Measurements from ENCODE around the gene CPEB4.

CPEB4 gene

GRCh38 chr5:173858021-173858669 is 30.0 kb upstream of the CPEB4 start:
- no peak for DNase-seq
- in situ Hi-C loops (cut with MboI; ENCODE audit: low pct_unique_long_range_greater_than_20kb, low sequenced_read_pairs) = no loop called here

- in situ Hi-C loops (cut with MboI; ENCODE audit: low pct_unique_long_range_greater_than_20kb, low sequenced_read_pairs) = no loop called here
- no peak for DNase-seq
Observed at GRCh38 chr5:173858670-173859407, 29.3 kb upstream of the CPEB4 start.

DNA sequence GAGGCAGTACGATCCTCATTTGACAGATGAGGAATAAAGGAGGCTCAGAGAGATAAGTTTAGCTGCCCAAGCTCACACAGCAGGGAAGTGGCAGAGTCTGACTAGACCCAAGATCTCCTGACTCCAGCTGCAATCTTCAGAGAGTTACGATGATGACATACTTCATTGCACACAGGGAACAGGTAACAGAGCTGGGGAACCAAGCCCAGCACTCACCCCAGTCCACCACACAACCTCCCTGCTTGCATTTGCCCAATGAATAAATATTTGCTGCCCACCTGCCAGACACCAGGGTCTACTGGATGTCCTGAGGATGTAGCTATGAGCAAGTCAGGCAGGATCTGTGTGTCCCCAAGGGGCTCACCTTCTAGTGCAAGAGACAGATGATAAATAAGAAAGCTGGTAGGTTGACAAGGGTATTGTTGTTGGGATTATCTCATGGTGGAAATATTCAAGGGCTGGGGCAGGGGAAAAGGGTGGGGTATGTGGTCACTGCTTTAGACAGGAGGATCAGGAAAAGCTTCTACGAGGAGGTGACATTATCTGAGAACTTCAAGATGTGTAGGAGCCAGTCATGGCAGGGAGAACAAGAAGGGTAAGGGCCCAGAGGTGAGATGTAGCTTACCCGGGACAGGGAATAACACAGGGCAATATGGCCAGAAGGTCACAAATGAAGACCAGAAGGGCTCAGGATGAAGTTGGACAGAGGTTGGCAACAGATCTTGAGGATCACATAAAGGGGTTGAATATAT is 28.6 kb upstream of the CPEB4 start:
- in situ Hi-C loops (cut with MboI; ENCODE audit: low pct_unique_long_range_greater_than_20kb, low sequenced_read_pairs) = no loop called here
- no peak for DNase-seq

DNA sequence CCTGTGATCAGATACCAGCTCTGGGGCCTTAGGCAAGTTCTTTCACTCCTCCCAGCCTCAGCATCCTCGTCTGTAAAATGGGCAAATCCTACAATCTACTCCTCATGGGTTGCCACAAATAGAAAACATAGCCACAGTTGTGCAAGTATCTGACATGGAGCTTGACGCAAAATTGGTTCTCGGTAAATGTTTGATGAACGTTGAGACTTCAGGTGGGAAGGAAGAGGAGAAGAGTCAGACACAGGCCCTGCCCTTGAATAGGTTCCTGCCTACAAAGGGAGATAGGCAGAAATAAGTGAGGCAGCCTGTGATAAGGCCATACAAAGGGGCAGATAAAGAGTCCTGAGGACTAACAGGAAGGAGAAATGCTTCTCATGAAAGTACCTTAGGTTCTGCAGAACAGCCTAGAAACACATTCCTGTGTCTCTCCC is 26.1 kb upstream of the CPEB4 start:
- DNase-seq = no peak
- in situ Hi-C loops (cut with MboI; ENCODE audit: low pct_unique_long_range_greater_than_20kb, low sequenced_read_pairs) = no loop called here

- in situ Hi-C loops (cut with MboI; ENCODE audit: low pct_unique_long_range_greater_than_20kb, low sequenced_read_pairs) = no loop called here
Observed at GRCh38 chr5:173863359-173863758, 24.8 kb upstream of the CPEB4 start.

GRCh38 chr5:173864126-173865050 is 23.8 kb upstream of the CPEB4 start:
- no peak for DNase-seq
- in situ Hi-C loops (cut with MboI; ENCODE audit: low pct_unique_long_range_greater_than_20kb, low sequenced_read_pairs) = no loop called here

More at GRCh38 chr5:173863359-173863758, 24.8 kb upstream of the CPEB4 start:
- DNase-seq = no peak

DNA sequence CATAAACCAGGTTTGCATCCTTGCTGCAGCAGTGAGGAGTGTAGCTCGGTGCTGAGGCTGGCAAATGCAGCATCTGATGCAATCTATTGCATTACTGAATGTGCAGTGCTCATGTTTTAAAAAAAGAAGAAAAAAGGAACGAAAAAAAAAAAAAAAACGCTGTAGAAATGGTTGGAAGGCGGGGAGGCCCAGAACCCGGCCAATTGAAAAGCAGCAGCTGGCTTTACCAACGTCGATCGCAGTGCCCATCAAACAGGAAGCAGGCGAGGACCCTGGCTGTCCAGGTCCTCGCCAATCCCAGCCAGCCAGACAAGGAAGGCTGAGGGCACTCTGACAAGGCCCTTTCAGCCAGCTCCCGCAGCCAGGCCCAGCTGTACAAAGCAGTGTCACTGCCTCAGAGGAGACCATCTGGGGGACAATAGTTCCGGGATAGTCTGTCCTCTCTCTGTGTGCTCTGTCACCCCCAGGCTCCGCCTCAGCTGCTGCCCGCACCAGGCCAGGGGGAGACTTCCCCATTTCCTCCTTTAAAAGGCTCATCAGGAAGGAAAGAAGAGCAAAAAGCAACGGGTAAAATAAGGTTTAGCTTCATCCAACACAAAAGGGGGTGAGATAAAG is 21.8 kb upstream of the CPEB4 start:
- in situ Hi-C loops (cut with MboI; ENCODE audit: low pct_unique_long_range_greater_than_20kb, low sequenced_read_pairs) = no loop called here
- peak; percentile 66 for DNase-seq

DNA sequence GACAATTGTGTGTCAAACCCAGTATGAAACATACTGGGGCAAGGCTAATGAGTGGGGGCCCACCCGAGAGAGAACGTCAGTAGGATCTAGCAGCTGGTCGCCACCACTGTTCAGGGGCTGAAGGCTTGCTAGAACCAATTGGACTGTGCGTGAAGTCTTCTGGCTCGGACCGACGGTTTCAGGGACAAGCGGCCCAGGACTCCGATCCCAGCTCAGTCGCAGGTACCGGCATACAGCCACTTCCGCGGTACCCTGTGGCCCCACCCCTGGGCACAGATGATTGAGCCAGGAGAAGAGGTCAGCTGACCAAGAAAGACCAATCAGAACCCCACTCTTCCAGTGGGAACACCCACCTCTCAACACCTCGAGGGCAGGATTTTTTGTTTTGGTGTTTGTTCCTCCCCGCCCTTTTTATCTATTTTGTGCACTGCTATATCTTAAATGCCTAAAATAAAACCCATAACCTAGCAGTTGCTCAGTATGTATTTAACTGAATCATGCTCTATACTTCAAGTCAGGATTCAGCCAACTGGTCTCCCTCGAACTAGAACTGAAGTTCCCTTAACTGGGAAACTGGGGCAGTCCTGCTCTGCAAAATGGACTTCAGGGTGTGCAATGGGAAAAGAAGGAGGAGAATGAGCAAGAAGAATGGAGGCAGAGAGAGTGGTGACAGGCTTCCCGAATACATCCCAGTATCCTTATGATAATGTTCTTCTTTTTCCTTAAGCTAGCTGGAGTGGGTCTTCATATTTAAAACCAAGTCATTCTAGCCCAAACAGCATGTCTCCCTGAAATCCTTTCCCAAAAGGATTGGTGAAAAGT is 21.1 kb upstream of the CPEB4 start:
- no peak for DNase-seq
- in situ Hi-C loops (cut with MboI; ENCODE audit: low pct_unique_long_range_greater_than_20kb, low sequenced_read_pairs) = no loop called here

DNA sequence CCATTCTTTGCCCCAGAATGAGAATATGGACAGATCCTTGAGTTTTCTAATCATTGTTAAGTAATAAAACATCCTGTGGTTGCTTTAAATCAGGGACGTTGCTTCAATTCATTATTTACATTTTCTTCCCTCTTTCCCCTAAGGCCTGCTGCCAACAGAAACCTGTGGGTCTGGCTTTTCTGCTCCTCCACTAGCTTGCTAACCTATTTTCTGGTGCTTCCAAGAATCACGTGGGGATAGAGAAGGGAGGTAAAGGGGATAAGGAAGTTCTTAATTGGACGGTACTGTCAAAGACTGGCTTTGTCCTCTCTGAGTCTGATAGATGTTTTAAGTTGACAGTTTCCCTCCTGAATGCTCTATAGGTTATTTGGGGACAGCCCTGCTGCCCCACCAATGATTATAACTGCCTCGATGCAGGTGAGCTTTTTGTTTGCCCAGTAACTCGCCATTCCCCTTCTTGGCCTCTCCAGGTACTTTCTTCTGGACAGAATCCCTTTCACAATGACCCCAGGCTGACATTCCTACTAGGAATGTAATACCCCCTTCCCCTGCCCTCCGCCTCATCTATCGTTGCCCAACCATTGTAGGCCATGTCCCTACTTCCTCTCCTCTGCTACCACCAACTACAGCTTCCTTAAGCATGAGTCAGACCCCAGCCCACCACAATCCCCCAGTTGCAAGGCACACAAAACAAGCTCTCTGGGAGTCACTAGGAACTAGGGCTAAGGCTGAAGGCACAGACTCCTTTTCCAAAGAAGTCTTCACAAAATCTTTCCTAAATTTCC is 19.9 kb upstream of the CPEB4 start:
- DNase-seq = no peak

GRCh38 chr5:173869316-173869715 is 18.8 kb upstream of the CPEB4 start:
- DNase-seq = no peak

More for the DNA sequence above, 19.9 kb upstream of the CPEB4 start:
- in situ Hi-C loops (cut with MboI; ENCODE audit: low pct_unique_long_range_greater_than_20kb, low sequenced_read_pairs) = no loop called here

GRCh38 chr5:173872957-173873305 is 15.2 kb upstream of the CPEB4 start:
- in situ Hi-C loops (cut with MboI; ENCODE audit: low pct_unique_long_range_greater_than_20kb, low sequenced_read_pairs) = no loop called here
- no peak for DNase-seq

More at GRCh38 chr5:173869316-173869715, 18.8 kb upstream of the CPEB4 start:
- in situ Hi-C loops (cut with MboI; ENCODE audit: low pct_unique_long_range_greater_than_20kb, low sequenced_read_pairs) = no loop called here

- no peak for DNase-seq
- in situ Hi-C loops (cut with MboI; ENCODE audit: low pct_unique_long_range_greater_than_20kb, low sequenced_read_pairs) = no loop called here
Observed at GRCh38 chr5:173873306-173873922, 14.7 kb upstream of the CPEB4 start.

- in situ Hi-C loops (cut with MboI; ENCODE audit: low pct_unique_long_range_greater_than_20kb, low sequenced_read_pairs) = no loop called here
- no peak for DNase-seq
Observed at GRCh38 chr5:173875189-173875588, 13.0 kb upstream of the CPEB4 start.

- no peak for DNase-seq
- in situ Hi-C loops (cut with MboI; ENCODE audit: low pct_unique_long_range_greater_than_20kb, low sequenced_read_pairs) = no loop called here
Observed at GRCh38 chr5:173878224-173878967, 9.8 kb upstream of the CPEB4 start.

DNA sequence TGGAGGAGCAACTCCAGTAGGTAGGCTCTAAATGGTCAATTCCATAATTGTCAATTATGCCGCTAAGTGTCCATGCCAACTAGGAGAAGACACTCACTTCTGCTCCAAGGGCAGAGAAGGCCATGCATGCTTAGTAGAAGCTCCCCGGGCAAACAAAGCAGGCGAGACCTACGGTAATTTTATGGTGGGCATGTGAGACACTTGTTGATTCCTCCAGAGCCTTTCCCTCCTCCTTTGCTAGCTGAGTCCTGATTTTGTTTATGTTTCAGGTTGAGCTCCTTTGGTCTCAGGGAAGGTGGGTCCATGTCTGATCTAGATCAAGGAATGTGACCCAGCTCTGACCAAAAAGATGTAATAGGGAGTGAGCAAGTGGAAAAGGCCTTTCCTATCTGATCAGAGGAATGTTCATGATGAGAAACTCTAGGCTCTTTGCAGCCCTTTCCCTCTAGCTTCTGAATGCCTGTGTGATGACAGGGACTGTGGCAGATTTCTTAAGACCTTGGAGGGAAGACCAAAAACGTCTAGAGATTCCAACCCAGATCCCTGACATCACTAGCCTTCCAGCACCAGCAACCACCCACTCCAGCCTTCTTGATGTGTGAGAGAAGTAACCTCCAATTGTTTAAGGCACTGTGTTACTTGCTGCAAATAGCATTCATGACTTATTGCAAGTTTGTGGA is 7.7 kb upstream of the CPEB4 start:
- no peak for DNase-seq
- in situ Hi-C loops (cut with MboI; ENCODE audit: low pct_unique_long_range_greater_than_20kb, low sequenced_read_pairs) = no loop called here
